Aorta (tissue), 5 donors: ENCODE data around the gene MBD6. TPM values are rescaled to one million over a fixed set of nuclear protein-coding genes. Genes with fewer than 3 reads are reported as not detected.
"Not testable (repeated sequence)": the region's sequence is repeated elsewhere in the genome, so short reads cannot be mapped to it uniquely, and the experiment has no call there.

ENCODE experiments used
- ATAC-seq: fragments of 200-7000 bp; cut with Tn5 transposase; one replicate; pipeline ENCODE4 v1.9.1; 2022; ENCODE audit warnings: moderate library complexity; ENCODE audit not compliant: low FRiP score
- DNase-seq, 2 donors: peaks; one replicate each; pipeline ENCODE4 v3.0.0-alpha.2; 2020
- H3K27ac ChIP-seq, 2 donors: one replicate each; pipeline ENCODE4 v1.5.1; 2013; ENCODE audit warnings: low read length in 2 of 2, mild to moderate bottlenecking in 2 of 2, moderate library complexity in 2 of 2, control low read depth in 1 of 2, inconsistent platforms in 1 of 2, low read depth in 1 of 2
- H3K27me3 ChIP-seq, 2 donors: one replicate each; pipeline ENCODE4 v1.6.1; 2013; ENCODE audit warnings: control low read depth in 1 of 2, low read length in 1 of 2, mild to moderate bottlenecking in 1 of 2, moderate library complexity in 1 of 2; ENCODE audit not compliant: insufficient read depth in 2 of 2, control insufficient read depth in 1 of 2
- H3K36me3 ChIP-seq, 2 donors: one replicate each; pipeline ENCODE4 v1.6.1; 2013; ENCODE audit warnings: control low read depth in 1 of 2, low read length in 1 of 2, mild to moderate bottlenecking in 1 of 2; ENCODE audit not compliant: insufficient read depth in 2 of 2, control insufficient read depth in 1 of 2
- H3K4me1 ChIP-seq, 2 donors: one replicate each; pipeline ENCODE4 v1.6.1; 2013; ENCODE audit warnings: low read length in 2 of 2, control low read depth in 1 of 2, mild to moderate bottlenecking in 1 of 2, moderate library complexity in 1 of 2; ENCODE audit not compliant: insufficient read depth in 2 of 2, control insufficient read depth in 1 of 2
- H3K4me3 ChIP-seq, 2 donors: one replicate each; pipeline ENCODE4 v1.5.1; 2013; ENCODE audit warnings: low read length in 2 of 2, control low read depth in 1 of 2, mild to moderate bottlenecking in 1 of 2
- H3K9me3 ChIP-seq: one replicate; pipeline ENCODE4 v1.6.1; 2013; ENCODE audit warnings: mild to moderate bottlenecking, low read length; ENCODE audit not compliant: control insufficient read depth
- WGBS, 2 donors: extraction: QIAGEN DNeasy Blood & Tissue Kit; methylation state at CpG; one replicate each; pipeline ENCODE4 v1.1.7; 2013; 5-methylcytosine and 5-hydroxymethylcytosine counted together
- intact Hi-C, 2 donors: fragments of 100-400 bp; cut with DNase I; formaldehyde crosslinking; loops; one replicate each; pipeline versions ENCODE4 v1.14.2 to v1.15.0; 2022
- polyA plus RNA-seq, 2 donors: library from polyadenylated mRNA; stranded (reverse); fragments of 200-250 nt; gene quantifications; one replicate each; pipeline ENCODE4 v1.2.3, GENCODE V29; 2013
- total RNA-seq, 2 donors: library from RNA; stranded (reverse); fragmentation: NEBNext Ultra II Directional; extraction: Animal tissue kit (Norgen Biotek cat#: 25700); gene quantifications; one replicate each; pipeline ENCODE4 v1.2.1, GENCODE V29; 2021
- donor health status: healthy with polysubstance abuse.
- donor health status: Bipolar disorder and iron deficiency.
- donor health status: DM: no; HTN: no; CAD: no.
- donor health status: DM: no; HTN: no; CAD: no.
- donor health status: DM: yes; HTN: yes; CAD: no.

MBD6 gene
- total and polyA plus RNA-seq, 4 donors = 7.5 to 77.4 (median 69.2) TPM

DNA sequence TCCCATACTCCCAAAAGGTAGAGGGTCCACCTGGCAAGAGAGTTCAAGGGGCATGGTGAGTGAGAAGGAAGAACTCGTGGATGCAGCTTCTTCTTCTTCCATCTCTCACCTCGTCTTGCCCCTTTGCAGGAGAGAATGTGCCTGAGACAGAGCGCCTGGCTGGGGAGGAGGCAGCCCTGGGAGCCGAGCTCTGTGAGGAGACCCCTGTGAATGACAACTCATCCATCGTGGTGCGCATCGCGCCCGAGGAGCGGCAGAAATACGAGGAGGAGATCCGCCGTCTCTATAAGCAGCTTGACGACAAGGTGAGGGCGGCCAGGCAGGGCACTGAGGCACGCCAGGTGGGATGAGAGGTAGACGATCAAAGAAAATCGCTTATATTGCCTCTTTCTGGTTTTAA is 47.2 kb downstream of the MBD6 start:
- H3K36me3 ChIP-seq = no peaks in the 10 kb centered on the region
- 86 to 88% methylated on average over 18 of the region's 18 CpGs for WGBS, 2 donors
- intact Hi-C loops = no loop called here

DNA sequence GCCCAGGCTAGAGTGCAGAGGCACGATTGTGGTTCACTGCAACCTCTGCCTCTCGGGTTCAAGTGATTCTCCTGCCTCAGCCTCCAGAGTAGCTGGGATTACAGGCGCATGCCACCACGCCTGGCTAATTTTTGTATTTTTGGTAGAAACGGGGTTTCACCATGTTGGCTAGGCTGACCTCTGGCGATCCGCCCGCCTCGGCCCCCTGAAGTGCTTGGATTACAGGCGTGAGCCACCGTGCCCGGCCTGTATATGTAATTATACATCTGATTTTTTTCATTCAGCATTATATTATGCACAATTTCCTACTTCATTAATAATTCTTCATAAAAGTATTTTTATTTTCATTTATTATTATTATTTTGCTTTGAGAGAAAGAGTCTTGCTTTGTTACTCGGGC is 47.8 kb downstream of the MBD6 start:
- H3K4me1 ChIP-seq, H3K27ac ChIP-seq, H3K9me3 ChIP-seq, H3K4me3 ChIP-seq, intact Hi-C loops, DNase-seq, ATAC-seq, H3K36me3 ChIP-seq, H3K27me3 ChIP-seq: not testable (repeated sequence)
- 86 to 87% methylated on average over 13 of the region's 13 CpGs for WGBS, 2 donors

More for the DNA sequence above, 47.2 kb downstream of the MBD6 start:
- Histone ChIP-seq H3K4me3 (no peak overlapping the region), H3K27me3 (no peaks in the 10 kb centered on the region), H3K4me1 (no peaks in the 10 kb centered on the region), H3K27ac (no peak overlapping the region), H3K9me3 (no peaks in the 10 kb centered on the region)
- ATAC-seq = no peak
- no peak for DNase-seq

DNA sequence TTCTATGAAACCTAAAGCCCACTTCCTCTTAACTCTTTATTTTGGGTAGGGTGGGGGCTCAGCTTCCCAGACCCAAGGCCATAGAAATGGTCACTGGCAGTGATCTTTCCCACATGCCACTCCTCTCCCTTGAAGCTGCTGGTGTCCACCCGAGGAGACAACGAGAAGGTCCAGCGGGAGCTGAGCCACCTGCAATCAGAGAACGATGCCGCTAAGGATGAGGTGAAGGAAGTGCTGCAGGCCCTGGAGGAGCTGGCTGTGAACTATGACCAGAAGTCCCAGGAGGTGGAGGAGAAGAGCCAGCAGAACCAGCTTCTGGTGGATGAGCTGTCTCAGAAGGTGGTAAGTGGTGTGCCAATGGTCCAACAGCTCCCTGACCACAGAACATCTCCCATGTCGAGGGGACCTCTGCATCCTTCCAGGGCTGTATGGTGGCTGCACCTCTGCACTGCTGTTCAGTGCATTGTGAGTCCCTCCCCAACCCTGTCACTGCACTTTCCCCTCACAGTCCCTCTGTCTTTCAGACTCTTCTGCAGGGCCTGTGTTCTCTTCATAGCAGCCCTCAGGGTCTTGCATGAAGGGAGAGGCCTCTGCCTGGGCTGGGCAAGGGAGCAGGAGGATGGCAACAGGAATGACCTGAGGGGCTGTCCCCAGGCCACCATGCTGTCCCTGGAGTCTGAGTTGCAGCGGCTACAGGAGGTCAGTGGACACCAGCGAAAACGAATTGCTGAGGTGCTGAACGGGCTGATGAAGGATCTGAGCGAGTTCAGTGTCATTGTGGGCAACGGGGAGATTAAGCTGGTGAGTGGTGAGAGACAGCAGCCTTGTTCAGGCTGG is 49.5 kb downstream of the MBD6 start:
- H3K4me1 ChIP-seq = no peaks in the 10 kb centered on the region
- no peaks in the 10 kb centered on the region for H3K9me3 ChIP-seq
- no peaks in the 10 kb centered on the region for H3K27me3 ChIP-seq
- no peak overlapping the region for H3K4me3 ChIP-seq
- intact Hi-C loops = no loop called here
- DNase-seq = no peak
- WGBS, 2 donors = 87 to 88% methylated on average over 12 of the region's 12 CpGs
- H3K36me3 ChIP-seq = no peaks in the 10 kb centered on the region
- ATAC-seq = no peak
- no peak overlapping the region for H3K27ac ChIP-seq

DNA sequence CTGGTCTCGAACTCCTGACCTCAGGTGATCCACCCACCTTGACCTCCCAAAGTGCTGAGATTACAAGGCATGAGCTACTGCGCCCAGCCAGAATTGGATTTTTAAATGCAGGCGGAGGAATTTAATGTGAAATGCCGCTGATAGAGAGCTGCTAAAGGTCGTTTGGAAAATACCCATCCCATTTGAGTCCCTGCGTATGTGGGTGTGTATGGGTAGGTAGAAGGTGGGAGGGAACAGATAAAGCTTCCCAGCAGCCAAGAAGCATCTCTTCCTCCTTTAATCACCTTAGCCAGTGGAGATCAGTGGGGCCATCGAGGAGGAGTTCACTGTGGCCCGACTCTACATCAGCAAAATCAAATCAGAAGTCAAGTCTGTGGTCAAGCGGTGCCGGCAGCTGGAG is 52.2 kb downstream of the MBD6 start:
- Histone ChIP-seq H3K27ac (no peak overlapping the region), H3K4me1 (no peaks in the 10 kb centered on the region), H3K27me3 (no peaks in the 10 kb centered on the region), H3K4me3 (no peak overlapping the region), H3K9me3 (no peaks in the 10 kb centered on the region), H3K36me3 (no peaks in the 10 kb centered on the region)
- DNase-seq (no peak), ATAC-seq (no peak)
- 84 to 90% methylated on average over 10 of the region's 10 CpGs for WGBS, 2 donors
- intact Hi-C loops = no loop called here

DNA sequence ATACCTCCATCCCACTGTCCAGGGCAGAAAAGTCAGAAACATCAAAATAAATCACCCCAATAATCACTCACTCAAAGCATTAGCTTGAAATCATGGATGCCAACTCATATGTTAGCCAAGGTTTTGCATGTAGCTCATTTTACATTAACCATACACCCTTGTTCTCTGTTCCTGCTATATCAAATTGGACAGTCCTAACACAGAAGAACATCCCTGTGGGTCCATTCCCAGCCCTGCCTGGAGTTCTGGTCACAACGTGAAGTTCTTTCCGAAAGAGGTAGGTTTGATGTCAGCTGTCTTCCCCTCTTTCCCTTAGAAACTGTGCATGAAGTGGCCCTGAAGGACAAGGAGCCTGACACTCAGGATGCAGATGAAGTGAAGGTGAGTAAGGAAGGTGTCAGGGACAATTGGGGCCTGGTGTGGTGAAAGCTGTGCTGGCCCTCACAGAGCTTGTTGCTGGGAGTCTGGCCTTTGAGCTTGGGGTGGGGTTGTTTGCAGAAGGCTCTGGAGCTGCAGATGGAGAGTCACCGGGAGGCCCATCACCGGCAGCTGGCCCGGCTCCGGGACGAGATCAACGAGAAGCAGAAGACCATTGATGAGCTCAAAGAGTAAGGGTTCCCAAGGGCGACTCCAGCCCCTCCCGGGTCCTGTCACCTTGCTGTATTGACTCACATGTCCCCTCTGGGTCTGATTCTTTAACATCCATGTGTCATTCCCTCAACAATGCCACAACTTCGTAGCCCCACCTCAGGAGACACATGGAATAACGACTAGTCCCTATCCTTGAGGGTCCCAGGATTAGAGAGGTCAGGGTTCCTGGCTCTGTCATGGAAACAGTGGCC is 53.4 kb downstream of the MBD6 start:
- no peak for DNase-seq
- Histone ChIP-seq H3K4me3 (no peak overlapping the region), H3K4me1 (no peaks in the 10 kb centered on the region), H3K27me3 (no peaks in the 10 kb centered on the region), H3K36me3 (no peaks in the 10 kb centered on the region), H3K27ac (no peak overlapping the region), H3K9me3 (no peaks in the 10 kb centered on the region)
- 81 to 84% methylated on average over 12 of the region's 12 CpGs for WGBS, 2 donors
- intact Hi-C loops = no loop called here
- ATAC-seq = no peak

DNA sequence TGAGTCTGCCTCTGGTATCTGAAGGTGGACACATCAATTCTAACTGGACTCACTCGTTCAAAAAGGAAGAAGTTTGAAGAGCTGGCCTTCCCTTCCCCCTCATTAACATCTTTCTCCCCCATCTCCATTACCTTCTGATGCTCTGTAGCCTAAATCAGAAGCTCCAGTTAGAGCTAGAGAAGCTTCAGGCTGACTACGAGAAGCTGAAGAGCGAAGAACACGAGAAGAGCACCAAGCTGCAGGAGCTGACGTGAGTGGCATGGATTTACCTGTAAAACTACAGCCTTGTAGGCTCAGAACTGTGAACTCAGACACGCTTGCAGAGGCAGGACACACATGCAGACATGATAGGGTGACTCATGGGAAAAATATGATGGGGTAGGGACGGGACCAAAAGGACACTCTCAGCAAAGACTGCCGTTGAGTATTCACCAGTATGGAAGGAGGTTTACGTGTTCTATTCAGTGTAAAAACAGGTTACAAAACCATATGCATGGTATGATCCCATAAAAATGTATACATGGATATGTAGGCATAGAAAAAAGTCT is 54.1 kb downstream of the MBD6 start:
- Histone ChIP-seq H3K27me3 (no peaks in the 10 kb centered on the region), H3K27ac (no peak overlapping the region), H3K4me1 (no peaks in the 10 kb centered on the region), H3K4me3 (no peak overlapping the region), H3K9me3 (no peaks in the 10 kb centered on the region), H3K36me3 (peaks cover 0 to 1% of the 10 kb centered on the region in 2 donors)
- DNase-seq (no peak), ATAC-seq (no peak)
- intact Hi-C loops = no loop called here
- 78 to 79% methylated on average over 9 of the region's 9 CpGs for WGBS, 2 donors

DNA sequence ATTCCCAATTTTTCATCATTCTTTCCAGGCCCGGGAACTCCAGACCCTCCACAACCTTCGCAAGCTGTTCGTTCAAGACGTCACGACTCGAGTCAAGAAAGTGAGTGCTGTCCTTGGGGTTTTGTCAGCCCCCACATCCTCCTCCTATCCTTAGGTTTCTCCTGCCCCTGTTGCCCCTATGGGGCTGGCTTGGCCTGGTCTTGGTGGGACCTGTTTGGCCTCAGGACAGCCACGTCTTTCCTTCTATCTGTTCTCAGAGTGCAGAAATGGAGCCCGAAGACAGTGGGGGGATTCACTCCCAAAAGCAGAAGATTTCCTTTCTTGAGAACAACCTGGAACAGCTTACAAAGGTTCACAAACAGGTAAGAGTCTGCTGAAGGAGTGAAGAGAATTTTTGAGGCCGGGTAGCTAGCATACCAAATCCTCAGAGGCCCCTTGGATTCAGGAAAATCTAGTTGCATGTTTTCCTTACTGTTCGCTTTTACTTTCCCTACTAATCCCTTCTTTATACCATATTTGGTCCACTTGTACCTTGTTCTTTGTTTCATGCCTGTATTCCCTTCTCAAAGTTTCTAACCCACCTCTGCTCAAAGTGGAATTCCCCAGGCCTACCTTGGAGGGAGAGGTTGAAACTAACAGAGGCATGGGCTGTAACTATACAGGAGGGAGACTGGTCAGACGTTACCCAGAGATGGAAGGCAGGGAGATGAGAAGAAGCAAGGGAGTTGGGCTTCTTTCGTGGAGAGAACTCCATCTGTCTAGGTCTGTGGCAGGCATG is 55.5 kb downstream of the MBD6 start:
- Histone ChIP-seq H3K27me3 (no peaks in the 10 kb centered on the region), H3K4me1 (no peaks in the 10 kb centered on the region), H3K4me3 (no peak overlapping the region), H3K36me3 (peaks cover 0 to 2% of the 10 kb centered on the region in 2 donors), H3K9me3 (no peaks in the 10 kb centered on the region), H3K27ac (no peak overlapping the region)
- DNase-seq = no peak
- WGBS, 2 donors = 84 to 85% methylated on average over 12 of the region's 12 CpGs
- no peak for ATAC-seq
- intact Hi-C loops = no loop called here

DNA sequence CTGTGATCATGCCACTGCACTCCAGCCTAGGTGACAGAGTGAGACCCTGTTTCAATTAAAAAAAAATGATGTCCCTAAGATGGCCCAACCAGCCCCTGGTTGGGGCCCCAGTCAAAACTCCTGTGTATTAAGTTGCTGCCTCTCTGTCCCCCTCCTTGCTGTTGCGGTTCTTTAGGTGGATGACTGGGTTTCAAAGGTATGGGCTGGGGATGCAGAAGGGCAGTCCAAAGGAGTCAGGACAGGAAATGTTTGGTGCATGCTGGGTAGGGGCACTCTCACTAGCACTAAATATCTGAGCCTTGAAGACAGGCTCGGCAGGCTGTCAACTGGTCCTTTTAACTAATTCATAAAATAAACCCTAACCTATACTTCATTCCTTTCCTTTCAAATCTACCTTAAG is 56.4 kb downstream of the MBD6 start:
- no peak for DNase-seq
- Histone ChIP-seq H3K9me3 (no peaks in the 10 kb centered on the region), H3K27me3 (no peaks in the 10 kb centered on the region), H3K4me3 (no peak overlapping the region), H3K4me1 (no peaks in the 10 kb centered on the region), H3K36me3 (peaks cover 0 to 2% of the 10 kb centered on the region in 2 donors), H3K27ac (no peak overlapping the region)
- 65 to 74% methylated on average over 2 of the region's 2 CpGs for WGBS, 2 donors
- no peak for ATAC-seq
- intact Hi-C loops = no loop called here
